Activated CD8-positive, alpha-beta memory T cell treated with anti-CD3 and anti-CD28 coated beads, Interleukin-2, amount 50 U/mL, for 48 hours (primary cell): ENCODE data around the gene PTPN5.

Experiments
- DNase-seq: peaks from one replicate; pipeline ENCODE4 v3.0.0-alpha.2; 2020

PTPN5 gene

GRCh38 chr11:18772211-18772610 is 19.4 kb downstream of the PTPN5 start:
- no peak for DNase-seq

- no peak for DNase-seq
These were observed 20.1 kb downstream of the PTPN5 start for GRCh38 chr11:18771266-18772035.

- DNase-seq = no peak
These were observed 21.0 kb downstream of the PTPN5 start for GRCh38 chr11:18770479-18771125.

GRCh38 chr11:18769802-18770456 is 21.7 kb downstream of the PTPN5 start:
- DNase-seq = no peak

- DNase-seq = no peak
These were observed 22.6 kb downstream of the PTPN5 start for GRCh38 chr11:18768978-18769377.

GRCh38 chr11:18768472-18768901 is 23.1 kb downstream of the PTPN5 start:
- no peak for DNase-seq

GRCh38 chr11:18766015-18766414 is 25.6 kb downstream of the PTPN5 start:
- no peak for DNase-seq

GRCh38 chr11:18765554-18765953 is 26.0 kb downstream of the PTPN5 start:
- DNase-seq = no peak

- no peak for DNase-seq
These were observed 29.9 kb downstream of the PTPN5 start for GRCh38 chr11:18761741-18762140.

GRCh38 chr11:18761144-18761543 is 30.5 kb downstream of the PTPN5 start:
- no peak for DNase-seq

GRCh38 chr11:18757811-18758210 is 33.8 kb downstream of the PTPN5 start:
- DNase-seq = no peak

- no peak for DNase-seq
These were observed 34.7 kb downstream of the PTPN5 start for GRCh38 chr11:18756889-18757288.

- no peak for DNase-seq
These were observed 37.3 kb downstream of the PTPN5 start for GRCh38 chr11:18754308-18754707.

- DNase-seq = no peak
These were observed 39.1 kb downstream of the PTPN5 start for GRCh38 chr11:18752502-18752901.

- no peak for DNase-seq
These were observed 40.7 kb downstream of the PTPN5 start for GRCh38 chr11:18750944-18751343.

- no peak for DNase-seq
These were observed 41.8 kb downstream of the PTPN5 start for GRCh38 chr11:18749681-18750319.

- no peak for DNase-seq
These were observed 42.7 kb downstream of the PTPN5 start for GRCh38 chr11:18748766-18749365.

- DNase-seq = no peak
These were observed 46.3 kb downstream of the PTPN5 start for GRCh38 chr11:18745251-18745650.

- DNase-seq = no peak
These were observed 47.6 kb downstream of the PTPN5 start for GRCh38 chr11:18743900-18744514.

- no peak for DNase-seq
These were observed 48.2 kb downstream of the PTPN5 start for GRCh38 chr11:18743365-18743764.

GRCh38 chr11:18741783-18742182 is 49.8 kb downstream of the PTPN5 start:
- DNase-seq = no peak

- DNase-seq = no peak
These were observed 51.9 kb downstream of the PTPN5 start for GRCh38 chr11:18739685-18740084.

- no peak for DNase-seq
These were observed 54.0 kb downstream of the PTPN5 start for GRCh38 chr11:18737642-18738041.
